Stimulated activated CD4-positive, alpha-beta T cell treated with anti-CD3 and anti-CD28 coated beads, Interleukin-2, amount 100 ng/mL, for 48 hours (primary cell): ENCODE measurements around the gene ZIC5.

Experiments used
- DNase-seq, 2 donors: peaks; one replicate each; pipeline ENCODE4 v3.0.0-alpha.2; 2020

ZIC5 gene

DNA sequence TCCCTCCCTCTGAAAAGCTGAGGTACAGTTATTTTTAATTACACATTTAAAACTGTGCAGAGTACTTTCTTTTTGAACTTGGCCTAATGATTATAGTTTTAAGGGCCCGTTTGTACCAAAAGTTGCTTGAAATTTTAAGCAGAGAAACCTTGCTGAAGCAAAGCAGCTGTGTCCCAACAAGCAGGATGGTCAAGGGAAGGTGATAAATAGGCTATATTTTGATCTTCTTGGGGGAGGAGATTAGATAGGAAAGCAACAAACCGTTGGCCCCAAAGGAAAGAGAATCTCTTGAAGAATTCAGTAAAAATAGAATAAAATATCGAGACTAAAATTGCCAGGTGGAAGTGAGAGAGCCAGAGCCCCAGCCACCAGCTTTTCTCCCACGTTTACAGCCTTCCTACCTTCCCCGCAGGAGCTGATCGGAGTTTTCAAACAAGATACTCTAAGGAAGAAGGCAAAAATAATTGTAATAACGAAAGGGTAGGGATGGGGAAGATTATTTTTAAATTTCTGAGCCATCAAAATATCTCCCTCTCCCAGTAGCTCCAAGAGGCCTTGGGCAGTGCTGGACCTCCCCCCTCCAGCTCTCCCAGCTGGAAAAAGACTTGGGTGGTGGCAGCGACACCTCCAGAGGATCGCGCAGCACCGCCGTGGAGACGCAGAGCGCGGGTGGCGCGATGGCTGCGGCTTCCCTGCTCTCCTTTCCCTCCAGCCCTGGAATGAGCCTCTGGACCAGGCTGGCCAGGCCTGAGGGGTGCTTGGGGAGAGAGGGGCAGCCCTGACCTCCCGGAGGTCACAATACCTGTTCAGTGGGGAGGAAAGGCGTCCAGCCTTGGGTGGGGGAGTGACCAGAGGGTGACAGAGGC, 15.8 kb upstream of the ZIC5 start:
- DNase-seq: no peak

- DNase-seq: no peak
These were observed 15.2 kb upstream of the ZIC5 start for GRCh38 chr13:99986741-99987140.

DNA sequence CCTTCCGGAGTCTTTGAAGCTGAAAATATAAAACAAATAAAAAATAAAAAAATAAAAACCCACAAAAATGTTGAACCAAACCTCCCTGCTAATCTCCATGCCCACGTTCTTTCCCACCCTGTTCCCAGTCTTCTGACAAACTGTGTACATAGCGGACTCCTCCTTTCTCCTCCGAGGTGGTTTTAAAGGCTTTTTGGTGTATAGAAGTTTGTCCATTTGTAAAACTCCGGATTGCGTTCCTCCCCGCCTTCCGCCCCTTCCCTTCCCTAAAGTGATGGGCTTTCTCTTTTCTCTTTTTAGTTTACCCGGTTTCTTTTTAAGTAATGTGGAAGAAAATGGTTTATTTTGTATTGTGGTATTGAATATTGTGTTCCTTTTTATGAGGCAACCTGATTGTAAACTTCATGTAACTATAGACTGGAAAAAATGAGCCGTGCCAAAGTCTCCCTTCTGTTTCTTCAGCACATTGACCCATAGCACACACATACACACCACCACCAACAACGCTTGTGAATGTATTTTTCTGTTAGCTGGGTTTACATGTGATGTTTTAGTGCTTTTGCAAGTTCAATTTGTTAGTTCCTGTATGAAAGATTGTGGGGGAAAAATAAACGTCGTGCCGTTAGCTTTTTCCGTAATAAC, 14.4 kb upstream of the ZIC5 start:
- DNase-seq: no peak

DNA sequence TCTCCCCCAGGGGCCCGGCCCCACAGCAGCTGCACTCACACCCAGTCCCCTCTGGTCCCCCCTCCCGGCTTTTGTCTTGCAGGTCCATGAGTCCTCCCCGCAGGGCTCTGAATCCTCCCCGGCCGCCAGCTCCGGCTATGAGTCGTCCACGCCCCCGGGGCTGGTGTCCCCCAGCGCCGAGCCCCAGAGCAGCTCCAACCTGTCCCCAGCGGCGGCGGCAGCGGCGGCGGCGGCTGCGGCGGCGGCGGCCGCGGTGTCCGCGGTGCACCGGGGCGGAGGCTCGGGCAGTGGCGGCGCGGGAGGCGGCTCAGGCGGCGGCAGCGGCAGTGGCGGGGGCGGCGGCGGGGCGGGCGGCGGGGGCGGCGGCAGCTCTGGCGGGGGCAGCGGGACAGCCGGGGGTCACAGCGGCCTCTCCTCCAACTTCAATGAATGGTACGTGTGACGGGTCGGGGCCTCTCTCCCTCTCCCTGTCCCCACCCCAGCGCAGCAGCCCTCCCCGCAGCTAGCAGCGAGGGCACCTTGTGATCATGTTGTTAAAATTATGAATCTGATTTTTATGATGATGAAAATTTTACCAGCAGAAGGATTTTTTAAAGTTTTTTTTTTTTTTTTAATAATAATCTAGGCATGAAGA, 13.8 kb upstream of the ZIC5 start:
- DNase-seq: no peak

DNA sequence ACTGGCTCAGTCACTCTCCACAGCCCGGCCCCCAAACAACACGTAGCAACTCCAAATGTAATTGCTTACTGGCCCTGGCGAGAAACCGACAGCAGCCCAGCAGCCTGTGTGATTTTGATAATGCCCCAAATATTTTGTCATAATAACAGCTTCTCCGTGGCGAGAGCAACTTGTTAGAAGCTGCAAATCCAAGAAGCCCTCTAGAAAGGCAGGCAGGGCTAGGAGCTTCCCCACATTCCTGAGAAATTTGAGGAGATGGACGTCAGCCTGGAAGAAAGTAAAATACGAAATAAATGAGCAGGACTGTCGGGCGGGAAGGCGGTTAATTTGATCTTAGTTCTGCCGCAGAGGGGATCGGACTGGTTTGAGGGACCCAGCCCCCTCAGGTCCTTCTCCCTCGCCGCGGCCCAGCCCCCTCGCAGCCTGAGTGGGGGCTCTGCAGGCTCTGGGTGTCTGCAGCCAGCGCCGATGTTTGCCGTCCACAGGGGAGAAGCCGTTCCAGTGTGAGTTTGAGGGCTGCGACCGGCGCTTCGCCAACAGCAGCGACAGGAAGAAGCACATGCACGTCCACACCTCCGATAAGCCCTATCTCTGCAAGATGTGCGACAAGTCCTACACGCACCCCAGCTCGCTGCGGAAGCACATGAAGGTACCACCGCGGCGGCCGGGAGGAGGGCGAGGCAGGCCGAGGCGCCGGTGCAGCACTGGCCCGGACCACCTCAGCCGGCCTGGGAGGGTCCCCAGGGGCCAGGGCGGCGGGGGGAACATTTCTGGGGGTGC, 13.1 kb upstream of the ZIC5 start:
- DNase-seq: no peak

GRCh38 chr13:99983499-99984401, 12.2 kb upstream of the ZIC5 start:
- DNase-seq: no peak

DNA sequence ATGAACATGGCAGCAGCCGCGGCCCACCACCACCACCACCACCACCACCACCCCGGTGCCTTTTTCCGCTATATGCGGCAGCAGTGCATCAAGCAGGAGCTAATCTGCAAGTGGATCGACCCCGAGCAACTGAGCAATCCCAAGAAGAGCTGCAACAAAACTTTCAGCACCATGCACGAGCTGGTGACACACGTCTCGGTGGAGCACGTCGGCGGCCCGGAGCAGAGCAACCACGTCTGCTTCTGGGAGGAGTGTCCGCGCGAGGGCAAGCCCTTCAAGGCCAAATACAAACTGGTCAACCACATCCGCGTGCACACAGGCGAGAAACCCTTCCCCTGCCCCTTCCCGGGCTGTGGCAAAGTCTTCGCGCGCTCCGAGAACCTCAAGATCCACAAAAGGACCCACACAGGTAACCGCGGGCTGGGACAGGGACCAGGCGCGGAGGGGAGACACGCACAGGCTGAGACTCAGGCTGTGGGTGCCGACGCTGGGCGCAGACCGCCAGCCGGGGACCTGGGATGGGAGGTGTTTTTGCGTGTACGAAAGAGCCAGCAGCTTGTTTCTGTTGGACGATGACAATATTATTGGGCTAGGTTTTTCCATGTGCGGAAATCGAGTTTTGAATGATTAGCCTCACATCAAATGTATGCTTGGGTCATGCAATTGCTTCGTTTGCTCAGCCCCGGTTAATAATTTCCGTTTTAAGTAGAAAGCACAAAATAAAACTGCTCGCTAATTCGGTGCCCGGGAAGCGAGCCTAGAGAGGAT, 11.3 kb upstream of the ZIC5 start:
- no peak for DNase-seq

GRCh38 chr13:99982036-99982730, 10.6 kb upstream of the ZIC5 start:
- DNase-seq: no peak

GRCh38 chr13:99981735-99982035, 10.1 kb upstream of the ZIC5 start, which contains the start of gene ZIC2:
Gene ZIC2, plus strand, starts transcription at chr13:99981784. Its CDS starts 281 bp downstream, at chr13:99982065.
- DNase-seq: no peak

- DNase-seq: no peak
These were observed 9.5 kb upstream of the ZIC5 start for GRCh38 chr13:99980824-99981734.

DNA sequence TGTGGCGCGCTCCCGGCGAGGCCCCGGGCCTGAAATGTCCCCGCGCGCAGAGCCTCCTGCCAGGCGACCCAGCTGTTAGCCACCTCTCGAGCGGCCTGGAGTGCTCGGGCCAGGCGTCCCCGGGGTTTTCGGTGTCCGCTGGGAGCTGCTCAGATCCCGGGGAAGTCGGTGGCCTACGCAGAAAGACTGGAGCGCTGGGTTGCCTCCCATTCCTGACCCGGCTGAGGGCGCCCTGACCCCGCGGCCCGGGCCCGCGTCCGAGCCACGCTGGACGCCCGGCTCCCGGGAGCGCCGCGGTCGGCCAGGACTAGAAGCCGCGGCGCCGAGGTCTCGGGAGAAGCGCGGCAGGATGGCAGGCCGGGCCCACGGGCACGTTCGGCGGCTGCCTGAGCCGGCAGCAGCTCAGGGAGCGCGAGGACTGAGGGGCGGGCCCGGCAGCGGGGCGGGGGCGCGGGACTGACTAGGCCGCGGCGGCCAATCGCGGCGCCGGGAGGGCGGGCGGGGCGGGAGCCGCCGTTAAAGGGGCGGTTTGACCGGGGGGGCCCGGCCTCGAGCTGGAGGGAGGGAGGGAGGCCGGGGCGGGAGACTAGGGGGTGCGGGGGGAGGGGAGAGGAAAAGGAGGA, 8.7 kb upstream of the ZIC5 start:
- no peak for DNase-seq

DNA sequence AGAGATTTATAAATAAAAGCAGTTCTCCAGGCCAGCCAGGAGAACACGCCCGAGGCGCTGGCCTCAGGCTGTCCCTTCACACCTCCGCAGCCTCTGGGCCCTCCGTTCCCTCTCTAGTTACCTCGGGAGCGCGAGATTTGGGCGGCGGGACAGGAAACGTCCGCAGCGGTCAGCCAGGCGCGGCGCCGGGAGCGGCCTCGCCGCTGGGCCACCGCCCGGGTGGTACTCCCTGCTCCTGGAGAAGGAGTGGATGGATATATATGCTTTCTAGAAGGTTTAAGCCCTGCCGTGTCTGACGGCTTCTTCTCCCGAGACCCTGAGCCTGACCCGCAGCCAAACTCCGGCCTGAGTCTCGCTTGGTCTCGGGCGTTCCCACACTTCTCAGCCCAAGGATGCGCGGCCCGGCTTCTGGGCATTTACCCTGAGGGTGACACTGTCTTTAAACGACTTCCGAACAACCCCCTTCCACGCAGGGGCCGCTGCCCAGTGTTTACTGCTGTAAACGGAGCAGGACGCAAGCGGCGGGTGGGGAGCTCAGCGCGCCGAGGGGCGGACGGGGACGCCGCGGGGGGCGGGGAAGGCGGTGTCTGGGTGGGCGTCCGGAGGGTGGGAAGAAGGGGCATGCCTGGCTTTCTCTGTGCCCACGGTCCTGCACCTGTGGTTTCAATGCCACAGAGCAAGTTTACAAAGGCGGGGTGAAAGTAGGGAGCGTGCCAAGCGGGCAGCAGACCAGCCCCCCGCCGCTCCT, 8.1 kb upstream of the ZIC5 start:
- DNase-seq: no peak

- DNase-seq: no peak
These were observed 7.4 kb upstream of the ZIC5 start for GRCh38 chr13:99978799-99979452.

DNA sequence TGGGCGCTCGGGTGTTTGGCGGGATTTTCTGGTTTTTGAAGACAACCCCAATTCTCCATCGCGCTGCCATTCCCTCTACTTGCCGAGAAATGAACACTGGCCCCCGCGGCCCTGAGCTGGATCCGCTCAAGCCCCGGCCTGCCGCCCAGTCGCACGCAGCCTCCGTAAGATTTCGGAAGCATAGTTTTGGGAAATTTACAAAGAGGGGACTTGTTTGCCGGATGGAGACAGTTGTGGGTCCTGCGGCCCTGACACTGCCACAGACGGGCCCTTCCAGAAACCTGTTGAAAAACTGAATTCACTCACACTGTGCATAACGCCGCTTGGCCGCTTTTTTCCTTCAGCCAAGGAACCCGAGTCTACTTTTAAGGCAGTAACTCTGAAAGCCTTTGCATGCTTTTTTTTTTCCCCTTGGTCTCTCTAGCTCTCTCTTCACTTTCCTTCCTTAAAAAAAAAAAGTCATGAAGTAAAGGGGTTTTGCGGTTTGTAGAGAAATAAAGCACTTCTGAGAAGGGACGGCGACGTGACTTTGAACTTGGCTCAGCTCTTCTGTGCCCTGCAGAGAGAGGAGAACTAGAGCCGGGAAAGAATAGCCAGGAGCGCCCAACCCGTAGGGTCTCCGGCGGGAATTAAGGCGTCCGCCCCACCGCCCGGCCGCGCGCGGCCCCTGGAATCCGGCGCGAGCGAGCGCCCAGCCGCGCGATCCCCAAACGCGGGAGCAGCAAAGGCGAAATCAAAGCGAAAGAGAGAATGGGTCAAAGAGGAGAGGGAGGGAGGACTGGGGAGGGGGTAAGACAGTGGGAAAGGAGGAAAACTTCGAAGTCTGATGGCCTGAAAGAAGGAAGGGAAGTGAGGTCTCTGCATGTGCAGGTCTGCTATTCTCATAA, 6.6 kb upstream of the ZIC5 start:
- DNase-seq: no peak

GRCh38 chr13:99977334-99977911, 5.9 kb upstream of the ZIC5 start:
- no peak for DNase-seq

DNA sequence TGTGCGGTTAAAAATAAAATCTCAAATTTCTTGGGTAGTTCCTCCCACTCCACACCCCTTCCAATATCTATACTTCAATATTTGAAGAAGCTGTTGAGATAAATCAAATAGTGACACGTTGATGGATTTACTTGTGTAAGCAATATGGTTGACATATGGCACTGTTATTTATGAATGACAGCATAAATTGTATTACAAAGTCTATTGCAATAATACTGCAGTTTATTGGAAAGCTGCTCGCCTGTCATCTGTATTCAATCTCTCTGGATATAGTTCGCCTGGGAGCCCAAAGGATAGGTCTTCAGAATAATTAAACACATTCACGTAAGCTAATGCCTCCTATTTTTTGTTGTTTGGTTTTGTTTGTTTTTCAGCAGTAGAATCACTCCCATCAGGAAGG, 5.0 kb upstream of the ZIC5 start:
- no peak for DNase-seq
